Measurements from ENCODE around the gene CHSY1. TPM values are rescaled to one million over a fixed set of nuclear protein-coding genes. Genes with fewer than 3 reads are reported as not detected.
A peak's percentile ranks its signal among the peaks of the same experiment; 100 is the strongest.

The CHSY1 gene
- total RNA-seq, 5 donors from 2014 or later (not counting 1 experiment from before 2014, with no cell fraction given), result 10.8 to 17.7 (median 14.8) TPM

- Histone ChIP-seq H3K27me3 (replicated peaks in 1 of 2; ENCODE audit: control insufficient read depth in 2 of 2, extremely low read depth in 1 of 2, insufficient read depth in 2 of 2, low read length in 1 of 2) (no peaks in the 10 kb centered on the region), H3K9me3 (peaks cover 3% of the 10 kb centered on the region), H3K4me1 (ENCODE audit: control insufficient read depth in 1 of 2, extremely low read depth in 1 of 2, insufficient read depth in 2 of 2, low read length in 2 of 2) (peaks cover 5 to 16% of the 10 kb centered on the region in 2 experiments), H3K4me3 (ENCODE audit: control insufficient read depth in 1 of 2, extremely low read depth in 1 of 2, low read length in 1 of 2) (no peak overlapping the region), H3K36me3 (ENCODE audit: control insufficient read depth in 2 of 2, extremely low read depth in 1 of 2, insufficient read depth in 1 of 2, low read length in 1 of 2) (peaks cover 0 to 3% of the 10 kb centered on the region in 2 donors), H3K27ac (ENCODE audit: low read length) (no peak overlapping the region)
- ChIA-PET POLR2A (no interaction called here), CTCF (no interaction called here)
- 94% methylated on average over 3 of the region's 6 CpGs for WGBS (ENCODE audit: insufficient coverage)
- Mint-ChIP-seq H3K36me3 (peaks cover 13% of the 10 kb centered on the region), H3K4me3 (no peak overlapping the region), H3K27me3 (no peaks in the 10 kb centered on the region), H3K9me3 (peaks cover 0 to 33% (median 16%) of the 10 kb centered on the region in 3 donors), H3K4me1 (peaks cover 18 to 21% (median 21%) of the 10 kb centered on the region in 3 donors), H3K27ac (no peak overlapping the region)
- DNase-seq (no peak), ATAC-seq (replicated peaks in 1 of 4) (no peak)
These were observed 82.9 kb downstream of the CHSY1 start for GRCh38 chr15:101168898-101169494.

- peaks cover 5 to 16% of the 10 kb centered on the region in 2 experiments for H3K4me1 ChIP-seq (ENCODE audit: control insufficient read depth in 1 of 2, extremely low read depth in 1 of 2, insufficient read depth in 2 of 2, low read length in 2 of 2)
- Mint-ChIP-seq H3K4me1 (peaks cover 18 to 21% (median 21%) of the 10 kb centered on the region in 3 donors), H3K9me3 (peaks cover 0 to 38% (median 19%) of the 10 kb centered on the region in 3 donors), H3K4me3 (peak overlapping the region in 2 of 3 donors; percentile 31 to 71), H3K27me3 (no peaks in the 10 kb centered on the region), H3K36me3 (peaks cover 9% of the 10 kb centered on the region), H3K27ac (peak overlapping the region; percentile 76 to 83)
- ChIA-PET CTCF (no interaction called here), POLR2A (no interaction called here)
- no peak overlapping the region for H3K27ac ChIP-seq (ENCODE audit: low read length)
- H3K9me3 ChIP-seq, result peaks cover 3% of the 10 kb centered on the region
- peak overlapping the region in 1 of 2 donors; percentile 32 for H3K4me3 ChIP-seq (ENCODE audit: control insufficient read depth in 1 of 2, extremely low read depth in 1 of 2, low read length in 1 of 2)
- no peaks in the 10 kb centered on the region for H3K27me3 ChIP-seq (replicated peaks in 1 of 2; ENCODE audit: control insufficient read depth in 2 of 2, extremely low read depth in 1 of 2, insufficient read depth in 2 of 2, low read length in 1 of 2)
- ATAC-seq (replicated peaks in 1 of 4) (no peak), DNase-seq (no peak)
- no peaks in the 10 kb centered on the region for H3K36me3 ChIP-seq (ENCODE audit: control insufficient read depth in 2 of 2, extremely low read depth in 1 of 2, insufficient read depth in 1 of 2, low read length in 1 of 2)
- 40% methylated on average over 1 of the region's 1 CpG for WGBS (ENCODE audit: insufficient coverage)
These were observed 83.4 kb downstream of the CHSY1 start for GRCh38 chr15:101168463-101168824.

GRCh38 chr15:101167753-101168462 is 83.9 kb downstream of the CHSY1 start:
- no peaks in the 10 kb centered on the region for H3K27me3 Mint-ChIP-seq
- peak overlapping the region in 1 of 2 donors; percentile 32 for H3K4me3 ChIP-seq (ENCODE audit: control insufficient read depth in 1 of 2, extremely low read depth in 1 of 2, low read length in 1 of 2)
- peaks cover 3% of the 10 kb centered on the region for H3K9me3 ChIP-seq
- ChIA-PET CTCF (interaction anchor here in 1 of 2 donors (1.2 kb wide), 2 partner anchors 74 to 90 kb away, joined by 4 to 5 read pairs; no protein-coding TSS in a partner anchor), POLR2A (no interaction called here)
- ATAC-seq (replicated peaks in 1 of 4), result peak; percentile 89 to 99 (median 98)
- peak overlapping the region; percentile 76 to 83 for H3K27ac Mint-ChIP-seq
- H3K9me3 Mint-ChIP-seq, result peaks cover 0 to 39% (median 20%) of the 10 kb centered on the region in 3 donors
- peaks cover 9% of the 10 kb centered on the region for H3K36me3 Mint-ChIP-seq
- H3K4me1 Mint-ChIP-seq, result peaks cover 18 to 21% (median 21%) of the 10 kb centered on the region in 3 donors
- DNase-seq, result peak in 24 of 35 experiments; percentile 4 to 58 (median 17)
- no peaks in the 10 kb centered on the region for H3K36me3 ChIP-seq (ENCODE audit: control insufficient read depth in 2 of 2, extremely low read depth in 1 of 2, insufficient read depth in 1 of 2, low read length in 1 of 2)
- WGBS (ENCODE audit: insufficient coverage), result 28% methylated on average over 13 of the region's 13 CpGs
- H3K27me3 ChIP-seq (replicated peaks in 1 of 2; ENCODE audit: control insufficient read depth in 2 of 2, extremely low read depth in 1 of 2, insufficient read depth in 2 of 2, low read length in 1 of 2), result no peaks in the 10 kb centered on the region
- H3K27ac ChIP-seq (ENCODE audit: low read length), result no peak overlapping the region
- peak overlapping the region; percentile 31 to 71 (median 37) for H3K4me3 Mint-ChIP-seq
- H3K4me1 ChIP-seq (ENCODE audit: control insufficient read depth in 1 of 2, extremely low read depth in 1 of 2, insufficient read depth in 2 of 2, low read length in 2 of 2), result peaks cover 5 to 16% of the 10 kb centered on the region in 2 experiments

- Mint-ChIP-seq H3K4me3 (peak overlapping the region in 2 of 3 donors; percentile 37 to 71), H3K27me3 (no peaks in the 10 kb centered on the region), H3K4me1 (peaks cover 18 to 21% (median 21%) of the 10 kb centered on the region in 3 donors), H3K27ac (peak overlapping the region; percentile 76 to 83), H3K9me3 (peaks cover 0 to 39% (median 20%) of the 10 kb centered on the region in 3 donors), H3K36me3 (peaks cover 9% of the 10 kb centered on the region)
- H3K27me3 ChIP-seq (replicated peaks in 1 of 2; ENCODE audit: control insufficient read depth in 2 of 2, extremely low read depth in 1 of 2, insufficient read depth in 2 of 2, low read length in 1 of 2), result no peaks in the 10 kb centered on the region
- H3K27ac ChIP-seq (ENCODE audit: low read length), result no peak overlapping the region
- H3K36me3 ChIP-seq (ENCODE audit: control insufficient read depth in 2 of 2, extremely low read depth in 1 of 2, insufficient read depth in 1 of 2, low read length in 1 of 2), result no peaks in the 10 kb centered on the region
- whole genome bisulfite sequencing (ENCODE audit: insufficient coverage), result 100% methylated on average over 2 of the region's 3 CpGs
- ATAC-seq (replicated peaks in 1 of 4), result no peak
- peaks cover 3% of the 10 kb centered on the region for H3K9me3 ChIP-seq
- no peak overlapping the region for H3K4me3 ChIP-seq (ENCODE audit: control insufficient read depth in 1 of 2, extremely low read depth in 1 of 2, low read length in 1 of 2)
- peaks cover 5 to 16% of the 10 kb centered on the region in 2 experiments for H3K4me1 ChIP-seq (ENCODE audit: control insufficient read depth in 1 of 2, extremely low read depth in 1 of 2, insufficient read depth in 2 of 2, low read length in 2 of 2)
- DNase-seq, result no peak
- POLR2A ChIA-PET, result no interaction called here
- CTCF ChIA-PET, result interaction anchor here in 1 of 2 donors (1.2 kb wide), 2 partner anchors 74 to 91 kb away, joined by 4 to 5 read pairs; no protein-coding TSS in a partner anchor
These were observed 84.5 kb downstream of the CHSY1 start for GRCh38 chr15:101167411-101167752.

GRCh38 chr15:101165905-101166471 is 85.9 kb downstream of the CHSY1 start:
- Histone ChIP-seq H3K4me3 (ENCODE audit: control insufficient read depth in 1 of 2, extremely low read depth in 1 of 2, low read length in 1 of 2) (no peak overlapping the region), H3K4me1 (ENCODE audit: control insufficient read depth in 1 of 2, extremely low read depth in 1 of 2, insufficient read depth in 2 of 2, low read length in 2 of 2) (peaks cover 5 to 16% of the 10 kb centered on the region in 2 experiments), H3K27me3 (replicated peaks in 1 of 2; ENCODE audit: control insufficient read depth in 2 of 2, extremely low read depth in 1 of 2, insufficient read depth in 2 of 2, low read length in 1 of 2) (no peaks in the 10 kb centered on the region), H3K9me3 (peaks cover 3% of the 10 kb centered on the region), H3K27ac (ENCODE audit: low read length) (no peak overlapping the region), H3K36me3 (ENCODE audit: control insufficient read depth in 2 of 2, extremely low read depth in 1 of 2, insufficient read depth in 1 of 2, low read length in 1 of 2) (no peaks in the 10 kb centered on the region)
- ChIA-PET CTCF (interaction anchor here in 1 of 2 donors (0.6 kb wide), 1 partner anchor 155 kb away, joined by 3 read pairs; no protein-coding TSS in a partner anchor), POLR2A (no interaction called here)
- Mint-ChIP-seq H3K27ac (no peak overlapping the region), H3K27me3 (no peaks in the 10 kb centered on the region), H3K4me1 (peaks cover 18 to 21% (median 21%) of the 10 kb centered on the region in 3 donors), H3K9me3 (peaks cover 0 to 39% (median 20%) of the 10 kb centered on the region in 3 donors), H3K4me3 (no peak overlapping the region), H3K36me3 (peaks cover 9% of the 10 kb centered on the region)
- DNase-seq, result no peak
- no peak for ATAC-seq (replicated peaks in 1 of 4)
- no CpG with 5 or more reads among the region's 2 CpGs for WGBS (ENCODE audit: insufficient coverage)

- peaks cover 3% of the 10 kb centered on the region for H3K9me3 ChIP-seq
- ChIA-PET POLR2A (no interaction called here), CTCF (interaction anchor here in 1 of 2 donors (1.4 kb wide), 1 partner anchor 95 kb away, joined by 3 read pairs; no protein-coding TSS in a partner anchor)
- peaks cover 0 to 2% of the 10 kb centered on the region in 2 donors for H3K27me3 Mint-ChIP-seq
- no peak for ATAC-seq (replicated peaks in 1 of 4)
- peaks cover 0 to 19% of the 10 kb centered on the region in 2 experiments for H3K4me1 ChIP-seq (ENCODE audit: control insufficient read depth in 1 of 2, extremely low read depth in 1 of 2, insufficient read depth in 2 of 2, low read length in 2 of 2)
- peaks cover 9% of the 10 kb centered on the region for H3K36me3 Mint-ChIP-seq
- H3K4me3 ChIP-seq (ENCODE audit: control insufficient read depth in 1 of 2, extremely low read depth in 1 of 2, low read length in 1 of 2), result no peak overlapping the region
- peaks cover 0 to 39% (median 20%) of the 10 kb centered on the region in 3 donors for H3K9me3 Mint-ChIP-seq
- H3K4me1 Mint-ChIP-seq, result peaks cover 8 to 14% (median 9%) of the 10 kb centered on the region in 3 donors
- no peak for DNase-seq
- H3K27ac Mint-ChIP-seq, result no peak overlapping the region
- H3K36me3 ChIP-seq (ENCODE audit: control insufficient read depth in 2 of 2, extremely low read depth in 1 of 2, insufficient read depth in 1 of 2, low read length in 1 of 2), result no peaks in the 10 kb centered on the region
- no peak overlapping the region for H3K27ac ChIP-seq (ENCODE audit: low read length)
- H3K27me3 ChIP-seq (replicated peaks in 1 of 2; ENCODE audit: control insufficient read depth in 2 of 2, extremely low read depth in 1 of 2, insufficient read depth in 2 of 2, low read length in 1 of 2), result peaks cover 0 to 5% of the 10 kb centered on the region in 2 experiments
- WGBS (ENCODE audit: insufficient coverage), result 93% methylated on average over 11 of the region's 12 CpGs
- H3K4me3 Mint-ChIP-seq, result no peak overlapping the region
These were observed 89.0 kb downstream of the CHSY1 start for GRCh38 chr15:101162701-101163483.
